PC-9 (cell line): ENCODE data around the gene DNAJA2. TPM values are rescaled to one million over a fixed set of nuclear protein-coding genes. Genes with fewer than 3 reads are reported as not detected.

ENCODE experiments used
- BruUV-seq: library from RNA; stranded (reverse); fragments of 400-500 nt; replicated peaks from 2 replicates; lab custom pipeline; 2021; lab: Mats Ljungman, UMichigan
- CTCF ChIA-PET: fragments of 300-600 bp; sonication (Branson Sonifier 250); formaldehyde crosslinking; loops from one replicate; lab custom pipeline; 2022; ENCODE audit warnings: antibody characterized with exemption; lab: Charles Lee
- POLR2A ChIA-PET: fragments of 300-600 bp; sonication (Branson Sonifier 250); formaldehyde crosslinking; loops from one replicate; lab custom pipeline; 2022; ENCODE audit warnings: antibody characterized with exemption; ENCODE audit not compliant: unreplicated experiment; lab: Charles Lee
- DNase-seq, 2 experiments: peaks; one replicate each; pipeline versions ENCODE4 v3.0.0 to v3.0.0-alpha.2; 2015 to 2022; ENCODE audit warnings: mixed read lengths in 1 of 2
- H2AFZ ChIP-seq: fragments of 200-600 bp; sonication (generic); 2 replicates; pipeline ENCODE4 v1.8.1; 2017; ENCODE audit warnings: antibody characterized with exemption
- H3F3A ChIP-seq: fragments of 200-600 bp; sonication (generic); 2 replicates; pipeline ENCODE4 v1.8.1; 2017; ENCODE audit warnings: antibody characterized with exemption, mild to moderate bottlenecking, low read depth; ENCODE audit not compliant: insufficient read depth
- H3K27ac ChIP-seq: fragments of 200-600 bp; sonication (generic); 2 replicates; pipeline ENCODE4 v1.6.1; 2016; ENCODE audit warnings: mixed run types
- H3K27me3 ChIP-seq: fragments of 200-600 bp; sonication (generic); 2 replicates; pipeline ENCODE4 v1.6.1; 2016; ENCODE audit warnings: low read depth, mixed run types; ENCODE audit not compliant: insufficient read depth
- H3K36me3 ChIP-seq: fragments of 200-600 bp; sonication (generic); 2 replicates; pipeline ENCODE4 v1.6.1; 2016; ENCODE audit warnings: low read depth, mixed run types
- H3K4me1 ChIP-seq: fragments of 200-600 bp; sonication (generic); replicated peaks from 2 replicates; pipeline ENCODE4 v1.6.1; 2016; ENCODE audit warnings: mixed run types; ENCODE audit not compliant: insufficient read depth
- H3K4me2 ChIP-seq: fragments of 200-600 bp; sonication (generic); 2 replicates; pipeline ENCODE4 v1.6.1; 2017; ENCODE audit warnings: mixed run types
- H3K4me3 ChIP-seq: fragments of 200-600 bp; sonication (generic); 2 replicates; pipeline ENCODE4 v1.6.1; 2016; ENCODE audit warnings: mixed run types
- H3K79me2 ChIP-seq: fragments of 200-600 bp; sonication (generic); 2 replicates; pipeline ENCODE4 v1.6.1; 2017; ENCODE audit warnings: low read depth, mixed run types
- H3K9me2 ChIP-seq: fragments of 200-600 bp; sonication (generic); 2 replicates; pipeline ENCODE4 v1.8.1; 2017; ENCODE audit warnings: mild to moderate bottlenecking; ENCODE audit not compliant: insufficient read depth
- H3K9me3 ChIP-seq: fragments of 200-600 bp; sonication (generic); 2 replicates; pipeline ENCODE4 v1.8.1; 2016; ENCODE audit warnings: low read depth; ENCODE audit not compliant: insufficient read depth
- H4K20me1 ChIP-seq: fragments of 200-600 bp; sonication (generic); 2 replicates; pipeline ENCODE4 v1.8.1; 2017; ENCODE audit not compliant: insufficient read depth
- CTCF ChIP-seq: fragments of 200-600 bp; sonication (generic); conservative IDR thresholded peaks from 2 replicates; pipeline ENCODE4 v1.6.1; 2017; ENCODE audit warnings: mixed run types, antibody characterized with exemption, mild to moderate bottlenecking, moderate library complexity
- EZH2 ChIP-seq: fragments of 200-600 bp; sonication (generic); IDR thresholded peaks from 2 replicates; pipeline ENCODE4 v1.8.0; 2017; ENCODE audit warnings: antibody characterized with exemption, low read depth
- intact Hi-C: fragments of 100-400 bp; cut with micrococcal nuclease; formaldehyde crosslinking; loops from one replicate; pipeline ENCODE4 v1.10.0; 2022; ENCODE audit not compliant: unreplicated experiment
- total RNA-seq: library from RNA; stranded (reverse); gene quantifications from 2 replicates; pipeline ENCODE4 v1.2.3, GENCODE V29; 2021

The DNAJA2 gene
- total RNA-seq, 1 experiment from 2014 or later = 89.8 TPM

- Histone ChIP-seq H3K36me3 (0 out of 2 replicates have a peak, but pooled peaks cover 6% of the 10 kb centered on the region), H3F3A (peaks cover 4% of the 10 kb centered on the region; the same call in 1 of the 2 replicates), H3K27me3 (no peaks in the 10 kb centered on the region), H3K9me3 (no peaks in the 10 kb centered on the region), H3K4me3 (no peak overlapping the region), H4K20me1 (no peaks in the 10 kb centered on the region), H2AFZ (no peak overlapping the region), H3K4me2 (no peak overlapping the region), H3K27ac (no peak overlapping the region), H3K79me2 (no peaks in the 10 kb centered on the region), H3K9me2 (no peaks in the 10 kb centered on the region), H3K4me1 (no peaks in the 10 kb centered on the region)
- ChIA-PET POLR2A (no interaction called here), CTCF (no interaction called here)
- intact Hi-C loops = no loop called here
- no peak for TF ChIP-seq CTCF
- TF ChIP-seq EZH2 = no peak
- BruUV-seq = no TSS peak
- no peak for DNase-seq
Observed at GRCh38 chr16:46950009-46950408, 23.5 kb downstream of the DNAJA2 start.

GRCh38 chr16:46949241-46949892, 24.1 kb downstream of the DNAJA2 start:
- BruUV-seq = no TSS peak
- DNase-seq = no peak

GRCh38 chr16:46948548-46949166, 24.8 kb downstream of the DNAJA2 start:
- no peak for TF ChIP-seq EZH2
- TF ChIP-seq CTCF = no peak
- no peaks in the 10 kb centered on the region for H4K20me1 ChIP-seq
- H3K27me3 ChIP-seq = no peaks in the 10 kb centered on the region
- H3K79me2 ChIP-seq = no peaks in the 10 kb centered on the region
- CTCF ChIA-PET = interaction anchor here (0.6 kb wide), 1 partner anchor 471 kb away, joined by 5 read pairs; no protein-coding TSS in a partner anchor
- H3K4me2 ChIP-seq = no peak overlapping the region
- H2AFZ ChIP-seq = no peak overlapping the region
- no peak for DNase-seq
- no peak overlapping the region for H3K27ac ChIP-seq
- H3K4me1 ChIP-seq = no peaks in the 10 kb centered on the region
- H3K9me3 ChIP-seq = no peaks in the 10 kb centered on the region
- BruUV-seq = no TSS peak
- no peak overlapping the region for H3K4me3 ChIP-seq
- H3K9me2 ChIP-seq = no peaks in the 10 kb centered on the region
- POLR2A ChIA-PET = no interaction called here
- intact Hi-C loops = loop anchor here (1.0 to 5.0 kb wide), 3 partner anchors 70 to 1217 kb away; partner anchors contain the start of gene NETO2
- H3K36me3 ChIP-seq = no peaks in the 10 kb centered on the region
- no peaks in the 10 kb centered on the region for H3F3A ChIP-seq

More at GRCh38 chr16:46949241-46949892, 24.1 kb downstream of the DNAJA2 start:
- Histone ChIP-seq H3K4me1 (no peaks in the 10 kb centered on the region), H2AFZ (no peak overlapping the region), H4K20me1 (no peaks in the 10 kb centered on the region), H3F3A (no peaks in the 10 kb centered on the region), H3K9me2 (no peaks in the 10 kb centered on the region), H3K4me3 (no peak overlapping the region), H3K36me3 (no peaks in the 10 kb centered on the region), H3K27me3 (no peaks in the 10 kb centered on the region), H3K27ac (no peak overlapping the region), H3K79me2 (no peaks in the 10 kb centered on the region), H3K9me3 (no peaks in the 10 kb centered on the region), H3K4me2 (no peak overlapping the region)
- POLR2A ChIA-PET = no interaction called here
- intact Hi-C loops = loop anchor here (1.0 to 5.0 kb wide), 2 partner anchors 193 to 1216 kb away; partner anchors contain the start of gene NETO2
- CTCF ChIA-PET = no interaction called here
- no peak for TF ChIP-seq CTCF
- TF ChIP-seq EZH2 = no peak
